H9 (cell line): ENCODE measurements around the gene FAM81A. TPM values are rescaled to one million over a fixed set of nuclear protein-coding genes. Genes with fewer than 3 reads are reported as not detected.

Source experiments
- DNase-seq: peaks from one replicate; pipeline ENCODE4 v3.0.0-alpha.2; 2017
- H2AFZ ChIP-seq: one replicate; pipeline ENCODE4 v1.6.1; 2013; ENCODE audit warnings: mild to moderate bottlenecking, low read length, control low read depth, moderate library complexity
- H2AK5ac ChIP-seq: 2 replicates; pipeline ENCODE4 v1.6.1; 2013; ENCODE audit warnings: low read length, control low read depth, mixed read lengths; ENCODE audit not compliant: insufficient read length
- H2BK120ac ChIP-seq: one replicate; pipeline ENCODE4 v1.6.1; 2013; ENCODE audit warnings: low read depth, mild to moderate bottlenecking, low read length, control low read depth, inconsistent platforms; ENCODE audit not compliant: poor library complexity, severe bottlenecking
- H2BK12ac ChIP-seq: 2 replicates; pipeline ENCODE4 v1.6.1; 2013; ENCODE audit warnings: low read length, control low read depth, mixed read lengths, low read depth; ENCODE audit not compliant: insufficient read length
- H2BK15ac ChIP-seq: 2 replicates; pipeline ENCODE4 v1.6.1; 2013; ENCODE audit warnings: low read depth, low read length, control low read depth
- H2BK20ac ChIP-seq: one replicate; pipeline ENCODE4 v1.6.1; 2013; ENCODE audit warnings: low read depth, mild to moderate bottlenecking, low read length, control low read depth, inconsistent platforms; ENCODE audit not compliant: poor library complexity, severe bottlenecking
- H2BK5ac ChIP-seq: 2 replicates; pipeline ENCODE4 v1.6.1; 2013; ENCODE audit warnings: low read length, control low read depth, mixed read lengths; ENCODE audit not compliant: insufficient read length
- H3K14ac ChIP-seq: 2 replicates; pipeline ENCODE4 v1.6.1; 2013; ENCODE audit warnings: low read length, control low read depth; ENCODE audit not compliant: insufficient read depth
- H3K18ac ChIP-seq: 2 replicates; pipeline ENCODE4 v1.6.1; 2013; ENCODE audit warnings: low read depth, mild to moderate bottlenecking, mixed read lengths, low read length, control low read depth; ENCODE audit not compliant: insufficient read length
- H3K23ac ChIP-seq: 2 replicates; pipeline ENCODE4 v1.6.1; 2013; ENCODE audit warnings: low read length, control low read depth, mixed read lengths, low read depth; ENCODE audit not compliant: insufficient read length
- H3K23me2 ChIP-seq: 2 replicates; pipeline ENCODE4 v1.6.1; 2013; ENCODE audit warnings: low read depth, mild to moderate bottlenecking, mixed read lengths, low read length, control low read depth; ENCODE audit not compliant: insufficient read length, poor library complexity, severe bottlenecking
- H3K27ac ChIP-seq: 2 replicates; pipeline ENCODE4 v1.5.1; 2013; ENCODE audit warnings: low read length, control low read depth, mixed read lengths, low read depth; ENCODE audit not compliant: insufficient read length
- H3K27me3 ChIP-seq: 2 replicates; pipeline ENCODE4 v1.6.1; 2013; ENCODE audit warnings: low read length, control low read depth, inconsistent platforms; ENCODE audit not compliant: insufficient read depth
- H3K4ac ChIP-seq: 2 replicates; pipeline ENCODE4 v1.6.1; 2013; ENCODE audit warnings: low read depth, mild to moderate bottlenecking, control low read depth, inconsistent platforms, low read length, moderate library complexity
- H3K4me1 ChIP-seq: 2 replicates; pipeline ENCODE4 v1.6.1; 2013; ENCODE audit warnings: low read length, control low read depth, inconsistent platforms; ENCODE audit not compliant: insufficient read depth
- H3K4me2 ChIP-seq: 2 replicates; pipeline ENCODE4 v1.6.1; 2013; ENCODE audit warnings: low read length, control low read depth, mixed read lengths; ENCODE audit not compliant: insufficient read length, insufficient read depth
- H3K56ac ChIP-seq: 2 replicates; pipeline ENCODE4 v1.6.1; 2013; ENCODE audit warnings: low read depth, mild to moderate bottlenecking, mixed read lengths, low read length, control low read depth; ENCODE audit not compliant: insufficient read length
- H3K79me1 ChIP-seq: 2 replicates; pipeline ENCODE4 v1.6.1; 2013; ENCODE audit warnings: low read depth, mild to moderate bottlenecking, moderate library complexity, low read length, control low read depth, inconsistent platforms; ENCODE audit not compliant: insufficient read depth, poor library complexity, severe bottlenecking
- H3K79me2 ChIP-seq: 2 replicates; pipeline ENCODE4 v1.6.1; 2013; ENCODE audit warnings: low read length, control low read depth, inconsistent platforms; ENCODE audit not compliant: insufficient read depth
- H3K9ac ChIP-seq: 2 replicates; pipeline ENCODE4 v1.6.1; 2013; ENCODE audit warnings: low read length, control low read depth, mixed read lengths; ENCODE audit not compliant: insufficient read length; ENCODE audit errors: extremely low read depth
- H3K9me3 ChIP-seq: one replicate; pipeline ENCODE4 v1.6.1; 2013; ENCODE audit warnings: low read depth, low read length, inconsistent platforms; ENCODE audit not compliant: control insufficient read depth
- H3T11ph ChIP-seq: one replicate; pipeline ENCODE4 v1.6.1; 2013; ENCODE audit warnings: mild to moderate bottlenecking, low read length, control low read depth, inconsistent platforms
- H4K20me1 ChIP-seq: one replicate; pipeline ENCODE4 v1.6.1; 2013; ENCODE audit not compliant: control insufficient read depth, insufficient read length, insufficient read depth
- H4K5ac ChIP-seq: 2 replicates; pipeline ENCODE4 v1.6.1; 2013; ENCODE audit warnings: low read depth, mild to moderate bottlenecking, mixed read lengths, low read length, control low read depth; ENCODE audit not compliant: insufficient read length
- H4K8ac ChIP-seq: replicated peaks from 2 replicates; pipeline ENCODE4 v1.6.1; 2013; ENCODE audit warnings: low read length, control low read depth, mixed read lengths, low read depth; ENCODE audit not compliant: insufficient read length
- H4K91ac ChIP-seq: 2 replicates; pipeline ENCODE4 v1.6.1; 2013; ENCODE audit warnings: low read depth, mild to moderate bottlenecking, moderate library complexity, mixed read lengths, low read length, control low read depth; ENCODE audit not compliant: insufficient read length
- H3K27ac Mint-ChIP-seq, 3 experiments: 2 replicates in 2 of 3; 3 replicates in 1 of 3; pipeline ENCODE4 v1.8.0; 2020 to 2021; ENCODE audit warnings: mixed read lengths in 3 of 3, mild to moderate bottlenecking in 1 of 3, moderate library complexity in 1 of 3
- H3K27me3 Mint-ChIP-seq: 2 replicates; pipeline ENCODE4 v1.8.0; 2021; ENCODE audit warnings: low read depth, mild to moderate bottlenecking, moderate library complexity, mixed read lengths
- H3K36me3 Mint-ChIP-seq, 3 experiments: 2 replicates in 2 of 3; 3 replicates in 1 of 3; pipeline ENCODE4 v1.8.0; 2020 to 2021; ENCODE audit warnings: low read depth in 3 of 3, mixed read lengths in 3 of 3; ENCODE audit not compliant: insufficient read depth in 1 of 3
- H3K4me1 Mint-ChIP-seq, 2 experiments: 2 replicates each; pipeline ENCODE4 v1.8.0; 2020; ENCODE audit warnings: mixed read lengths in 2 of 2
- H3K4me3 Mint-ChIP-seq, 2 experiments: 2 replicates in 1 of 2; 3 replicates in 1 of 2; pipeline ENCODE4 v1.8.0; 2020 to 2021; ENCODE audit warnings: mild to moderate bottlenecking in 2 of 2, mixed read lengths in 2 of 2, moderate library complexity in 1 of 2
- H3K9me3 Mint-ChIP-seq, 2 experiments: 2 replicates in 1 of 2; 3 replicates in 1 of 2; pipeline ENCODE4 v1.8.0; 2020; ENCODE audit warnings: mild to moderate bottlenecking in 2 of 2, mixed read lengths in 2 of 2, moderate library complexity in 1 of 2
- CTCF ChIP-seq: fragments of 200-600 bp; sonication (generic); conservative IDR thresholded peaks from 3 replicates; pipeline ENCODE4 v1.8.0; 2021; ENCODE audit warnings: antibody characterized with exemption, mild to moderate bottlenecking
- WGBS: extraction: QIAGEN DNeasy Blood & Tissue Kit; methylation state at CpG from one replicate; pipeline ENCODE4 v1.1.7; 2013; ENCODE audit warnings: missing lambda C conversion rate, low lambda C conversion rate, mixed read lengths; ENCODE audit not compliant: insufficient read length; ENCODE audit errors: extremely low coverage; 5-methylcytosine and 5-hydroxymethylcytosine counted together
- total RNA-seq: library from RNA; stranded (reverse); gene quantifications from 2 replicates; pipeline ENCODE4 v1.2.1, GENCODE V29; 2021

Gene FAM81A
- total RNA-seq, 1 experiment from 2014 or later: 1.7 TPM

GRCh38 chr15:59528429-59528828 lies 90.4 kb downstream of the FAM81A start:
- Histone ChIP-seq H2BK12ac (no peak overlapping the region), H3K9ac (no peak overlapping the region), H2BK15ac (no peak overlapping the region), H2BK5ac (no peak overlapping the region), H3K79me2 (no peaks in the 10 kb centered on the region), H3K4me2 (no peak overlapping the region), H3K27ac (no peak overlapping the region), H3K23ac (no peak overlapping the region), H4K91ac (no peak overlapping the region), H4K20me1 (no peaks in the 10 kb centered on the region), H2AFZ (no peak overlapping the region), H2BK20ac (no peak overlapping the region), H3K9me3 (no peaks in the 10 kb centered on the region), H2AK5ac (no peak overlapping the region), H2BK120ac (no peak overlapping the region), H3K18ac (no peak overlapping the region), H3K4ac (no peak overlapping the region), H4K8ac (no peak overlapping the region), H3K56ac (no peak overlapping the region), H3K4me1 (no peaks in the 10 kb centered on the region), H4K5ac (no peak overlapping the region), H3K27me3 (no peaks in the 10 kb centered on the region), H3K23me2 (no peaks in the 10 kb centered on the region), H3K14ac (no peak overlapping the region), H3T11ph (no peak overlapping the region), H3K79me1 (no peaks in the 10 kb centered on the region)
- no peak for TF ChIP-seq CTCF
- Mint-ChIP-seq H3K9me3 (no peaks in the 10 kb centered on the region), H3K36me3 (no peaks in the 10 kb centered on the region), H3K27me3 (peaks cover 5% of the 10 kb centered on the region), H3K4me3 (no peak overlapping the region; a peak in 1 of 5 replicates), H3K4me1 (peaks cover 7 to 9% of the 10 kb centered on the region in 2 experiments; a peak in 2 of 4 replicates), H3K27ac (no peak overlapping the region)
- WGBS: no CpG with 5 or more reads among the region's 1 CpG
- DNase-seq: no peak
